PC-9 (cell line): ENCODE measurements around the gene ZFPL1.

Source experiments
- EZH2 ChIP-seq: fragments of 200-600 bp; sonication (generic); IDR thresholded peaks from 2 replicates; pipeline ENCODE4 v1.8.0; 2017; ENCODE audit warnings: antibody characterized with exemption, low read depth
- TF ChIP-seq, protein P1 (sequence below): fragments of 200-600 bp; sonication (generic); conservative IDR thresholded peaks from 2 replicates; pipeline ENCODE4 v1.6.1; 2017; ENCODE audit warnings: mixed run types, antibody characterized with exemption, mild to moderate bottlenecking, moderate library complexity

DNA sequence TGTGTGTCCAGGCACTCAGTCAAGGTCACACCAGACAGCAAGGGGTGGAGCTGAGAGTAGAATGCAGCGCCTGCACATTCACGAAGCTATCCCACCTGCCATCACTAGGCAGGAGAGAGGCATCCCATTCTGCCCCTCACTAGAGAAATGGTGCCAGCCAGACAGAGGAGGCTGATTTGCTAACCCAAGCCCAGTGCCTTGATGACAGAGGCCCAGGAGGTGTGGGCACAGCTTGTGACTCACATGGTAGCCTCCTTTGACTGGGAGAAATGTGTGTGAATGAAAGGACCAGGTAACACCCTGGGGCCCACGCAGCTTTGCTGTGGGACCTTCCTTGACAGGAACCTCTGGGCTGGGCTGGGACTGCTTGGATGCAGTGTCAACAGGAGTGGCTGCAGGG, 20.5 kb upstream of the ZFPL1 start:
- TF ChIP-seq, protein P1, sequence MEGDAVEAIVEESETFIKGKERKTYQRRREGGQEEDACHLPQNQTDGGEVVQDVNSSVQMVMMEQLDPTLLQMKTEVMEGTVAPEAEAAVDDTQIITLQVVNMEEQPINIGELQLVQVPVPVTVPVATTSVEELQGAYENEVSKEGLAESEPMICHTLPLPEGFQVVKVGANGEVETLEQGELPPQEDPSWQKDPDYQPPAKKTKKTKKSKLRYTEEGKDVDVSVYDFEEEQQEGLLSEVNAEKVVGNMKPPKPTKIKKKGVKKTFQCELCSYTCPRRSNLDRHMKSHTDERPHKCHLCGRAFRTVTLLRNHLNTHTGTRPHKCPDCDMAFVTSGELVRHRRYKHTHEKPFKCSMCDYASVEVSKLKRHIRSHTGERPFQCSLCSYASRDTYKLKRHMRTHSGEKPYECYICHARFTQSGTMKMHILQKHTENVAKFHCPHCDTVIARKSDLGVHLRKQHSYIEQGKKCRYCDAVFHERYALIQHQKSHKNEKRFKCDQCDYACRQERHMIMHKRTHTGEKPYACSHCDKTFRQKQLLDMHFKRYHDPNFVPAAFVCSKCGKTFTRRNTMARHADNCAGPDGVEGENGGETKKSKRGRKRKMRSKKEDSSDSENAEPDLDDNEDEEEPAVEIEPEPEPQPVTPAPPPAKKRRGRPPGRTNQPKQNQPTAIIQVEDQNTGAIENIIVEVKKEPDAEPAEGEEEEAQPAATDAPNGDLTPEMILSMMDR = no peak
- TF ChIP-seq EZH2 = no peak
